Neural cell (in vitro differentiated cells): Measurements from ENCODE around the gene UBQLN2.

Source experiments
- MXI1 ChIP-seq: fragments of 450-650 bp; conservative IDR thresholded peaks from 2 replicates; pipeline ENCODE4 v1.6.1; 2014; ENCODE audit warnings: antibody characterized with exemption, mild to moderate bottlenecking; ENCODE audit not compliant: poor library complexity, severe bottlenecking
- POLR2AphosphoS5 ChIP-seq: IDR thresholded peaks from 2 replicates; pipeline ENCODE4 v1.6.1; 2012
- TAF1 ChIP-seq: IDR thresholded peaks from 2 replicates; pipeline ENCODE4 v1.6.1; 2012; ENCODE audit warnings: low read depth
- TF ChIP-seq, protein P1 (sequence below): fragments of 450-650 bp; IDR thresholded peaks from 2 replicates; pipeline ENCODE4 v1.5.1; 2014; ENCODE audit warnings: antibody characterized with exemption, mild to moderate bottlenecking, moderate library complexity; ENCODE audit not compliant: poor library complexity, severe bottlenecking

DNA sequence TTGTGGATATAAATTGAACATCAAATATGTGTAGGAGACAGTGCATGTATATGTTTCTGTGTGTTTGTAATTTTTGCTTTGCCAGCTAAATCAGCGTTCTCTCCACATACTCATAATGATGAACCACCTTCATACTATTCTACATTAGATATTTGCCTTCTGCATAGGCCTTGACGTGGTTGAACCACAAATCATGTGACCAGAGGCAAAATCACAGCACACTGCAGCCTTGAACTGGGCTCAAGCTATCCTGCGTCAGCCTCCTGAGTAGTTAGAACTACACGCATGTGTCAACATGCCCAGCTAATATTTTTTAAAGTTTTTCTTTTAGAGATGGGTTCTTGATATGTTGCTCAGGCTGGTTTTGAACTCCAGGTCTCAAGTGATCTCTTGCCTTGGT, 9.5 kb downstream of the UBQLN2 start:
- TF ChIP-seq, protein P1, sequence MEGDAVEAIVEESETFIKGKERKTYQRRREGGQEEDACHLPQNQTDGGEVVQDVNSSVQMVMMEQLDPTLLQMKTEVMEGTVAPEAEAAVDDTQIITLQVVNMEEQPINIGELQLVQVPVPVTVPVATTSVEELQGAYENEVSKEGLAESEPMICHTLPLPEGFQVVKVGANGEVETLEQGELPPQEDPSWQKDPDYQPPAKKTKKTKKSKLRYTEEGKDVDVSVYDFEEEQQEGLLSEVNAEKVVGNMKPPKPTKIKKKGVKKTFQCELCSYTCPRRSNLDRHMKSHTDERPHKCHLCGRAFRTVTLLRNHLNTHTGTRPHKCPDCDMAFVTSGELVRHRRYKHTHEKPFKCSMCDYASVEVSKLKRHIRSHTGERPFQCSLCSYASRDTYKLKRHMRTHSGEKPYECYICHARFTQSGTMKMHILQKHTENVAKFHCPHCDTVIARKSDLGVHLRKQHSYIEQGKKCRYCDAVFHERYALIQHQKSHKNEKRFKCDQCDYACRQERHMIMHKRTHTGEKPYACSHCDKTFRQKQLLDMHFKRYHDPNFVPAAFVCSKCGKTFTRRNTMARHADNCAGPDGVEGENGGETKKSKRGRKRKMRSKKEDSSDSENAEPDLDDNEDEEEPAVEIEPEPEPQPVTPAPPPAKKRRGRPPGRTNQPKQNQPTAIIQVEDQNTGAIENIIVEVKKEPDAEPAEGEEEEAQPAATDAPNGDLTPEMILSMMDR: no peak
- no peak for TF ChIP-seq MXI1
- no peak for TF ChIP-seq POLR2AphosphoS5
- TF ChIP-seq TAF1: no peak
